Cardiac septum (tissue), 1 donor: Measurements from ENCODE around the gene ATP6V1A. TPM values are rescaled to one million over a fixed set of nuclear protein-coding genes. Genes with fewer than 3 reads are reported as not detected.
"Not testable (repeated sequence)": the region's sequence is repeated elsewhere in the genome, so short reads cannot be mapped to it uniquely, and the experiment has no call there.

Source experiments
- DNase-seq: peaks from one replicate; pipeline ENCODE4 v3.0.0-alpha.2; 2020; ENCODE audit warnings: low spot score
- intact Hi-C: fragments of 100-400 bp; cut with DNase I; formaldehyde crosslinking; loops from one replicate; pipeline ENCODE4 v1.14.0; 2022
- total RNA-seq: library from RNA; stranded (reverse); fragmentation: NEBNext Ultra II Directional; extraction: Animal tissue kit (Norgen Biotek cat#: 25700); gene quantifications from one replicate; pipeline ENCODE4 v1.2.1, GENCODE V29; 2021
- donor health status: DM: no; HTN: no; CAD: no.

The ATP6V1A gene
- total RNA-seq, 1 donor from 2014 or later = 17.4 TPM

GRCh38 chr3:113802795-113803455 lies 56.1 kb downstream of the ATP6V1A start:
- DNase-seq = no peak
- intact Hi-C loops = no loop called here

GRCh38 chr3:113804661-113805060 lies 57.8 kb downstream of the ATP6V1A start:
- DNase-seq = no peak
- intact Hi-C loops = no loop called here

- DNase-seq = no peak
- intact Hi-C loops = no loop called here
Observed at GRCh38 chr3:113805249-113805648, 58.4 kb downstream of the ATP6V1A start.

GRCh38 chr3:113812854-113813253 lies 66.0 kb downstream of the ATP6V1A start:
- intact Hi-C loops = no loop called here
- no peak for DNase-seq

GRCh38 chr3:113819866-113820265 lies 73.0 kb downstream of the ATP6V1A start:
- DNase-seq = no peak
- intact Hi-C loops = no loop called here

GRCh38 chr3:113825090-113825489 lies 78.3 kb downstream of the ATP6V1A start:
- no peak for DNase-seq
- intact Hi-C loops = no loop called here

- intact Hi-C loops = no loop called here
- no peak for DNase-seq
Observed at GRCh38 chr3:113828600-113828999, 81.8 kb downstream of the ATP6V1A start.

- DNase-seq = no peak
- intact Hi-C loops = loop anchor here (10.0 kb wide), 1 partner anchor 225 kb away; the partner anchor contains the start of genes CCDC191 and QTRT2
Observed at GRCh38 chr3:113829576-113830354, 82.9 kb downstream of the ATP6V1A start.

- intact Hi-C loops = loop anchor here (10.0 kb wide), 1 partner anchor 224 kb away; the partner anchor contains the start of genes CCDC191 and QTRT2
- no peak for DNase-seq
Observed at GRCh38 chr3:113831103-113831355, 84.2 kb downstream of the ATP6V1A start.

- no peak for DNase-seq
- intact Hi-C loops = loop anchor here (10.0 kb wide), 1 partner anchor 222 kb away; the partner anchor contains the start of genes CCDC191 and QTRT2
Observed at GRCh38 chr3:113832477-113833164, 85.8 kb downstream of the ATP6V1A start.

GRCh38 chr3:113834983-113835382 lies 88.1 kb downstream of the ATP6V1A start:
- no peak for DNase-seq
- intact Hi-C loops = loop anchor here (5.0 to 10.0 kb wide), 3 partner anchors 77 to 1977 kb away; partner anchors contain the start of genes CCDC191 and QTRT2

GRCh38 chr3:113838631-113839209 lies 91.9 kb downstream of the ATP6V1A start, which contains the start of gene GRAMD1C:
Gene GRAMD1C (plus strand): TSS chr3:113838788. CDS start chr3:113838910, 122 bp downstream.
- intact Hi-C loops = loop anchor here (2.0 to 10.0 kb wide), 4 partner anchors 74 to 1974 kb away; partner anchors contain the start of genes CCDC191 and QTRT2
- peak; percentile 95 for DNase-seq

- no peak for DNase-seq
- intact Hi-C loops = loop anchor here (2.0 to 10.0 kb wide), 4 partner anchors 73 to 1973 kb away; partner anchors contain the start of genes CCDC191 and QTRT2
Observed at GRCh38 chr3:113839551-113839950, 92.7 kb downstream of the ATP6V1A start.

- intact Hi-C loops = no loop called here
- DNase-seq = no peak
Observed at GRCh38 chr3:113844622-113845222, 97.9 kb downstream of the ATP6V1A start.

- DNase-seq = no peak
- intact Hi-C loops = no loop called here
Observed at GRCh38 chr3:113847247-113847646, 100.4 kb downstream of the ATP6V1A start.

- intact Hi-C loops = no loop called here
- no peak for DNase-seq
Observed at GRCh38 chr3:113847664-113848461, 101.0 kb downstream of the ATP6V1A start.

GRCh38 chr3:113849071-113849470 lies 102.2 kb downstream of the ATP6V1A start:
- DNase-seq, intact Hi-C loops: not testable (repeated sequence)

- intact Hi-C loops, DNase-seq: not testable (repeated sequence)
Observed at GRCh38 chr3:113849841-113850240, 103.0 kb downstream of the ATP6V1A start.
